Effector memory CD8-positive, alpha-beta T cell (primary cell): Measurements from ENCODE around the gene GSAP.

Experiments used
- ATAC-seq: fragments of 150-1000 bp; cut with Tn5 transposase; replicated peaks from 2 replicates; pipeline ENCODE4 v1.10.0; 2021; ENCODE audit warnings: mild to moderate bottlenecking, moderate library complexity
- DNase-seq, 3 experiments: peaks; one replicate each; pipeline ENCODE4 v3.0.0; 2021
- H3K27ac Mint-ChIP-seq, 2 donors: one replicate each; pipeline ENCODE4 v1.8.0; 2022; ENCODE audit warnings: mild to moderate bottlenecking in 2 of 2, mixed read lengths in 2 of 2, moderate library complexity in 2 of 2
- H3K27me3 Mint-ChIP-seq, 2 donors: one replicate each; pipeline ENCODE4 v1.8.0; 2022; ENCODE audit warnings: mixed read lengths in 2 of 2
- H3K36me3 Mint-ChIP-seq: one replicate; pipeline ENCODE4 v1.8.0; 2022; ENCODE audit warnings: mild to moderate bottlenecking, moderate library complexity, mixed read lengths; ENCODE audit not compliant: insufficient read depth
- H3K4me1 Mint-ChIP-seq, 2 donors: one replicate each; pipeline ENCODE4 v1.8.0; 2022; ENCODE audit warnings: low read depth in 2 of 2, mixed read lengths in 2 of 2
- H3K4me3 Mint-ChIP-seq, 2 donors: one replicate each; pipeline ENCODE4 v1.8.0; 2022; ENCODE audit warnings: mild to moderate bottlenecking in 2 of 2, mixed read lengths in 2 of 2, moderate library complexity in 2 of 2
- H3K9me3 Mint-ChIP-seq, 2 donors: one replicate each; pipeline ENCODE4 v1.8.0; 2022; ENCODE audit warnings: mixed read lengths in 2 of 2

GSAP gene

GRCh38 chr7:77428777-77429231 lies 12.7 kb upstream of the GSAP start:
- Mint-ChIP-seq H3K36me3 (no peaks in the 10 kb centered on the region), H3K4me1 (peaks cover 17 to 22% of the 10 kb centered on the region in 2 donors), H3K27ac (peak overlapping the region; percentile 71 to 78), H3K4me3 (peak overlapping the region; percentile 41 to 45), H3K27me3 (peaks cover 0 to 3% of the 10 kb centered on the region in 2 donors), H3K9me3 (no peaks in the 10 kb centered on the region)
- DNase-seq (peak; percentile 14 to 20 (median 15)), ATAC-seq (peak; percentile 99)

DNA sequence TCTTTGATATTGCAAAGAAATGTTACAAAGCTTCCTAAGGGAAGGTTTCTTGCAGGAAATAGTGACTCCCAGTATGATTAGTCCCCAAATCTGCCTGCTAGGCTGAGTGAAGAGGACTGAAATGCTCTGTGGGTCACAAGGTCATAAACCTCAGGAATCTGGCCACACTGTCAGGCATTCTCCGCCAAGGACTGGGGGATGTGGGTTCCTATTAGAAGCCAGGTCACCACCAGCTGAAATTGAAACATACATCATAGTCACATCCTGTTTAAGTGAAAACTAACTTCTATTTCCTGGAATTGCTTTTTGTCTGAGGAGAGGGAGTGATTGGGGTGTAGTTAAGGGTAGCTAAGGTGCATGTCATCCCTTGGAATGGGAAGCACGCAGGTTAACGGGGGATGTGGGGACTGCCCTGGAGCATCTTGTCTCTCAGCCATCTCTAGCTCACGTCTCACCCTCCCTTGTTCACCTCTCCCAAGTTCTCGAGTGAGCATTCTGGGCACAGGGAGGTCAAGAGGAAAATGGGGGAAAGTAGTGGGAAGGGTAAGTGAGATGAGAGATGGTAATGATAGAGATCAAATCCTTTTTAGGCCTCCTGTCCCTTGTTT lies 12.0 kb upstream of the GSAP start:
- H3K27me3 Mint-ChIP-seq, result no peaks in the 10 kb centered on the region
- DNase-seq, result no peak
- H3K4me3 Mint-ChIP-seq, result peak overlapping the region; percentile 41 to 45
- peak overlapping the region; percentile 71 to 78 for H3K27ac Mint-ChIP-seq
- ATAC-seq, result peak; percentile 52
- H3K9me3 Mint-ChIP-seq, result no peaks in the 10 kb centered on the region
- H3K4me1 Mint-ChIP-seq, result peaks cover 17 to 22% of the 10 kb centered on the region in 2 donors
- no peaks in the 10 kb centered on the region for H3K36me3 Mint-ChIP-seq

DNA sequence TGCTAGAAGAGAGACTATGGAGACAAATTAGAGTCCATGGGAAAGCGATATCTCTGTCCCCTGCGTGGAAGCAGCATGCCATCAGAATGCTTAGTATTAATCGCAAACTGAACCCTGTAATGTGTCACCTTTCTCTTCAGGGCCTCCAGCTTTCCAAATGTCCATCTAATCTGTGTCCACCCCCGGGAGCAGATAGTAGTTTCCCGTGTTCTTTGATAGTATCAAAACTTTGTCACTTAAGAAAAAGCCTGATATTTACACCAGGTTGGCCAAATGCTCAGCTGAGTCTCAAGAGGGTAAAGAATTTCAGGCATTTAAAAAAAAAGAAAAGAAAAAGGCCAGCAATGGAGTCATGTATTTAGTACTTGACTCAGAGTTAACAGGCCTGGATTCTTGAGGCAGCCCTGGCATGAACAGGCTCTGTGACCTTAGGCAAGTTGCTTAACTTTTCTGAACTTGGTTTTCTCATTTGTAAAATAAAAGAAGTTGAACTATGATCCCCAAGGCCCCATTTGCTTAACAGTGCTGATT lies 10.4 kb upstream of the GSAP start:
- H3K27me3 Mint-ChIP-seq, result peaks cover 0 to 9% of the 10 kb centered on the region in 2 donors
- no peak for ATAC-seq
- no peak overlapping the region for H3K4me3 Mint-ChIP-seq
- H3K4me1 Mint-ChIP-seq, result peaks cover 17 to 22% of the 10 kb centered on the region in 2 donors
- H3K9me3 Mint-ChIP-seq, result no peaks in the 10 kb centered on the region
- no peaks in the 10 kb centered on the region for H3K36me3 Mint-ChIP-seq
- no peak for DNase-seq
- no peak overlapping the region for H3K27ac Mint-ChIP-seq

DNA sequence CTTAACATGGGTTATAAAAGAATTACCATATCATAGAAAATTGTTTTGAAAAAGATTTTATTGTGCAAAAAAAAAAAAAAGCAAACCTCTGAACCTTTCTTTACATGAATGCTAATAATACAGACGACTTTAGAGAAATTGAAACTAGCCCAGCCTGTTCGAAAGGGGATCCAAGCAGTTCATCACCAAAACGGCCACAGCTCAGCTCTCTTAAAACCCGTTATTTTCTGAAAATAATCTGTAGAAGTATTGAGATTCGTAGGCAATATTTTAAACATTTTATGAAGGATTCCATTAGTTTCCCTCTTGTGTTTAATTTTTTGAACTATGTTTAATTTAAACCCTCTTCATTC lies 9.9 kb upstream of the GSAP start:
- ATAC-seq (no peak), DNase-seq (no peak)
- no peak overlapping the region for H3K27ac Mint-ChIP-seq
- no peak overlapping the region for H3K4me3 Mint-ChIP-seq
- peaks cover 17 to 20% of the 10 kb centered on the region in 2 donors for H3K4me1 Mint-ChIP-seq
- H3K27me3 Mint-ChIP-seq, result peaks cover 0 to 9% of the 10 kb centered on the region in 2 donors
- no peaks in the 10 kb centered on the region for H3K9me3 Mint-ChIP-seq
- H3K36me3 Mint-ChIP-seq, result no peaks in the 10 kb centered on the region

DNA sequence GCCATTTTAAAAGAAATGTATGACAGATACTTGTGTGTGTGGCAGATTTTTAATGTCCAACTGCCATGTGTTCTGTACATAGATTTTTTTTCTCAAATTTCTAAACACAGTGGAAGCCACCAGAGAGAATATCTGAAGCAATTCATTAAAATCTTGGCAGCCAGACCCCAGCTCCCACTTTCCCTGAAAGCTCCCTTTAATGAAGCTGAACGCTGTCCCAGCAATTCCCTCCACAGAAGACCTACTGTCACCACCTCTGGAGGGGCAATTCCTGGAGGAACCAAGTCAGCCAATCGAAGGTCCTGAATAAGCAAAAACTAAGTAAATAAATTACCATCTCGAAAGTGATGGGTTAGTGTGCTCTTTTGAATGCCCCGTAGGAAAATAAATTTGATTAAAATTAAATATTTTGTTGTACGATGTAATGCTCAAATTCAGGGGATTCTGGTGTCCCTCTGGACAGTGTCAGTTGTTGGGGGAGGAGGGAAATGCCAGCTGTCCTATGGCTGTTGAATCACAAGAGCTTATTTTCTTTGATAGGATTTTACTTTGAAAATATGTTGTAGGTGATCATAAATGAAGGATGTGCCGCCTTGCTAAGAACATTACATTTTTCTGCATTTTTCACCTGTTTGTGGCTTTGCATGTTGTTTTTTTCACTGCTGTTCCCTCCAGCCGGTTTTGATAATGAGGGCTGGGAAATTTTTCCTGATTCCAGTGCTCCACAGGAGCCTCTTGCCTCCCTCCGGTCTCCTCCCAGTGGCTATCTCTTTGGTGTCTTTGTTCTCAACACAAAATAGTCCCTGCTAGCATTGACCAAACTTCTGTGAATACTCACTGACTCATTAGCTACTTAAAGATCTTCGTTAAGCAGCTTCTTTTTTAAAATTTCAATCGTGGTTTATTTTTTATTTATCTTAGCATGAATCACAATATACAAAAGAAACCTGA lies 9.2 kb upstream of the GSAP start:
- no peak overlapping the region for H3K27ac Mint-ChIP-seq
- no peaks in the 10 kb centered on the region for H3K9me3 Mint-ChIP-seq
- peaks cover 0 to 9% of the 10 kb centered on the region in 2 donors for H3K27me3 Mint-ChIP-seq

GRCh38 chr7:77422500-77422899 lies 6.4 kb upstream of the GSAP start:
- Mint-ChIP-seq H3K9me3 (no peaks in the 10 kb centered on the region), H3K4me1 (peaks cover 1 to 7% of the 10 kb centered on the region in 2 donors), H3K36me3 (no peaks in the 10 kb centered on the region), H3K4me3 (no peak overlapping the region), H3K27me3 (peaks cover 0 to 9% of the 10 kb centered on the region in 2 donors), H3K27ac (no peak overlapping the region)
- DNase-seq (no peak), ATAC-seq (no peak)

More for the DNA sequence above, 9.2 kb upstream of the GSAP start:
- ATAC-seq, result no peak
- no peak for DNase-seq
- Mint-ChIP-seq H3K36me3 (no peaks in the 10 kb centered on the region), H3K4me3 (no peak overlapping the region), H3K4me1 (peaks cover 17 to 19% of the 10 kb centered on the region in 2 donors)

DNA sequence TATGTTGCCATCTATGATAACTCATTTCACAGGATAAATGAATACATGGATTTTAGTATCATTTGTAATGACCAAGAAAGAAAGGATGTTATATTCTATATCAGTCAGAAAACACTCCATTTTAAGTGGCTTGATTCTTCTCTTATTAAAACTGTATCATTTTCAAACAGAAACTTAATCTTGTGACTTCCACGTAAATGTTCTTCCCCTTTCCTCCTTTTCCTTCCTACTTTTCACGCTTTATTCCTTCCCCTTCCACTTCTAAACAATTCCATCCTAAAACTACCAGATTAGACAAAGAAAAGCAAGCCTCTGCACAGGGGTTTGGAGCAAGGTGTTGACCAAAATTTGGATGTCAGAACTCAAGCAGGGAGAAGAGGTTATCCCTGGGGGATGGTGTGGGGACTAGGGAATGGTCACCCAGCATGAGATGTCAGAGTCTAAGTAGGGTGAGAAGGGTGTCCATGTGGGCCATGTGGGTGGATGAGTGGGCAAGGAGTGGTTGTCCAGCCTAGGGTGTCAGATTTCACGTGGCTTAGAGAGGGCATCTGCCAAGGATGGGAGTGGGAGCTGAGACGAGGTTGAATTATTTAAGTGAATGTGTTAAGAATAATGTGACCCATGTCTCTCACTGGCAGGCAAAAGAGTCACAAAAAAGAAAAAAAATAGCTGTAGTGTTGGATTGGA lies 5.0 kb upstream of the GSAP start:
- DNase-seq (no peak), ATAC-seq (no peak)
- Mint-ChIP-seq H3K4me1 (peaks cover 0 to 16% of the 10 kb centered on the region in 2 donors), H3K36me3 (no peaks in the 10 kb centered on the region), H3K27ac (no peak overlapping the region), H3K9me3 (no peaks in the 10 kb centered on the region), H3K4me3 (no peak overlapping the region), H3K27me3 (peaks cover 0 to 9% of the 10 kb centered on the region in 2 donors)

DNA sequence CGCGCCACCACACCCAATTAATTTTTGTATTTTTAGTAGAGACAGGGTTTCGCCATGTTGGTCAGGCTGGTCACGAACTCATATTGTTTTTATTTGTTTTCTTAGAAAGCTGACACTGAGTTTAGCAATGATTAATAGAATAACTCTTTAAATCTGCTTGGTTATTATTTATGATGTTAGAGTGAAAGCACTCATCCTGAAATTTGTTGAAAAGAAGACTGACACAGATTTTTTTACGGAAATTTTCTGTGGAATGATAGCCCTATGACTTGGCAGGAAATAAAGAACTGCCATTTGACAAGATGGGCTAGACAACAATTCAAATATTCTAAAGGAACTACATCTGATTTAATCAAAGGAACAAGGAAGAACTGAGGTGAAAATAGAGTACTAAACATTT lies 4.3 kb upstream of the GSAP start:
- no peaks in the 10 kb centered on the region for H3K9me3 Mint-ChIP-seq
- H3K4me3 Mint-ChIP-seq, result no peak overlapping the region
- ATAC-seq (no peak), DNase-seq (no peak)
- H3K27ac Mint-ChIP-seq, result no peak overlapping the region
- H3K4me1 Mint-ChIP-seq, result peaks cover 0 to 16% of the 10 kb centered on the region in 2 donors
- no peaks in the 10 kb centered on the region for H3K36me3 Mint-ChIP-seq
- H3K27me3 Mint-ChIP-seq, result peaks cover 0 to 9% of the 10 kb centered on the region in 2 donors

GRCh38 chr7:77419102-77419501 lies 3.0 kb upstream of the GSAP start:
- Mint-ChIP-seq H3K36me3 (no peaks in the 10 kb centered on the region), H3K27me3 (peaks cover 0 to 9% of the 10 kb centered on the region in 2 donors), H3K4me3 (no peak overlapping the region), H3K4me1 (peaks cover 3 to 25% of the 10 kb centered on the region in 2 donors), H3K9me3 (no peaks in the 10 kb centered on the region), H3K27ac (no peak overlapping the region)
- DNase-seq, result no peak
- no peak for ATAC-seq

DNA sequence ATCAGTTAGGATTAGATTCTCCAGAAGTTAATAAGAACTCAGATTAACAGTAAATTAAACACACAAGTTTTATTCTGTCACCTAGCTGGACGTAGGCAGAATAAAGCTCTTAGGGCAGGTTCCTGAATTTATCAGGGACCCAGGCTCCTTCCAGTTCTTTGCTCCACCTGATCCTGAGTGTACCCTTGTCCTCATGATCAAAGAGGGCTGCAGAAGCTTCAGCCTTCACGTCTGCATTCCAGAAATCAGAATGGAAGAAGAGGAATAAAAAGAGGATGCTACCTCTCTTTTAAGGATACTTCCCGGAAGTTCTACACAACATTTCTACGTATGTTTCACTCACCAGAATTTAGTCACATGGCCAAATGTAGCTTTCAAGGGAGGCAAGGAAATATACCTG lies 1.7 kb upstream of the GSAP start:
- H3K4me1 Mint-ChIP-seq, result peaks cover 7 to 38% of the 10 kb centered on the region in 2 donors
- H3K36me3 Mint-ChIP-seq, result no peaks in the 10 kb centered on the region
- no peaks in the 10 kb centered on the region for H3K9me3 Mint-ChIP-seq
- DNase-seq, result no peak
- no peak for ATAC-seq
- H3K27ac Mint-ChIP-seq, result peak overlapping the region in 1 of 2 donors; percentile 90
- peaks cover 0 to 8% of the 10 kb centered on the region in 2 donors for H3K27me3 Mint-ChIP-seq
- no peak overlapping the region for H3K4me3 Mint-ChIP-seq

GRCh38 chr7:77416621-77417371 lies 647 bp upstream of the GSAP start:
- H3K9me3 Mint-ChIP-seq, result no peaks in the 10 kb centered on the region
- H3K27ac Mint-ChIP-seq, result peak overlapping the region; percentile 80 to 90
- H3K4me3 Mint-ChIP-seq, result peak overlapping the region; percentile 74 to 81
- no peaks in the 10 kb centered on the region for H3K27me3 Mint-ChIP-seq
- peaks cover 8 to 44% of the 10 kb centered on the region in 2 donors for H3K4me1 Mint-ChIP-seq
- peak in 1 of 3 experiments; percentile 1 for DNase-seq
- no peaks in the 10 kb centered on the region for H3K36me3 Mint-ChIP-seq
- ATAC-seq, result no peak

DNA sequence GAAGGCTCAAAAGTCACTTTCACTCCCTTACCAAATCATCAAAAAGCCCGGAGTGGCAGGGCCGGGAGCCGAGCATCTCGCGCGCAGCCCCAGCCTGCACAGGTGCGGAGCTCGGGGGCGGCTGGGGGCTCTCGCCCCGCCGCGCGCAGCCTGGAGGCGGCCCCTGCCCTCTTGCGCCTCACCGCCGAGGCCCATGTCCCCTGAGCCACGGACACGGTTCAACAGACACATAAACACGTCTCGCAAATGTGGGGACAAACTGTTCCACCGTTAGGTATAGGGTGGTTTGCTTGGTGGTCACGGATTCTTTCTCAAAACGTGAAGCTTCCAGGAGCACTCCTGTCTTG lies 700 bp downstream of the GSAP start:
- peak; percentile 6 to 20 (median 10) for DNase-seq
- Mint-ChIP-seq H3K9me3 (no peaks in the 10 kb centered on the region), H3K27ac (peak overlapping the region; percentile 67 to 71), H3K4me3 (peak overlapping the region; percentile 74 to 81), H3K27me3 (no peaks in the 10 kb centered on the region), H3K4me1 (peaks cover 10 to 55% of the 10 kb centered on the region in 2 donors), H3K36me3 (peaks cover 3% of the 10 kb centered on the region)
- ATAC-seq, result peak; percentile 54
